Measurements from ENCODE around the gene EFNA5. TPM values are rescaled to one million over a fixed set of nuclear protein-coding genes. Genes with fewer than 3 reads are reported as not detected.

Gene EFNA5
- total RNA-seq, 1 experiment from 2014 or later, result 42.7 TPM

GRCh38 chr5:107504424-107504823 lies 166.3 kb downstream of the EFNA5 start:
- no peaks in the 10 kb centered on the region for H3K4me1 ChIP-seq (replicated peaks; ENCODE audit: insufficient read depth)
- BruUV-seq (replicated peaks), result no TSS peak
- no peak overlapping the region for H3K27ac ChIP-seq
- no peaks in the 10 kb centered on the region for H3K27me3 ChIP-seq (ENCODE audit: insufficient read depth, low read depth)
- ChIA-PET POLR2A (ENCODE audit: unreplicated experiment) (interaction anchor here (0.5 to 0.6 kb wide), 3 partner anchors 28 to 457 kb away, joined by 3 to 18 read pairs (median 3); no protein-coding TSS in a partner anchor), CTCF (no interaction called here)
- H3K4me3 ChIP-seq, result no peak overlapping the region
- 0 out of 2 replicates have a peak, but pooled peaks cover 6% of the 10 kb centered on the region for H4K20me1 ChIP-seq (ENCODE audit: insufficient read depth)
- no peaks in the 10 kb centered on the region for H3F3A ChIP-seq (ENCODE audit: insufficient read depth, low read depth)
- peaks cover 7% of the 10 kb centered on the region; the same call in 1 of the 2 replicates for H3K36me3 ChIP-seq (ENCODE audit: low read depth)
- no peaks in the 10 kb centered on the region for H3K9me3 ChIP-seq (ENCODE audit: insufficient read depth, low read depth)
- DNase-seq, result no peak
- peaks cover 87% of the 10 kb centered on the region for H3K79me2 ChIP-seq (ENCODE audit: low read depth)
- intact Hi-C loops (cut with micrococcal nuclease; ENCODE audit: unreplicated experiment), result no loop called here
- H2AFZ ChIP-seq, result no peak overlapping the region
- no peak overlapping the region for H3K4me2 ChIP-seq
- no peaks in the 10 kb centered on the region for H3K9me2 ChIP-seq (ENCODE audit: insufficient read depth)
- TF ChIP-seq EZH2 (IDR thresholded peaks at IDR 0.05; ENCODE audit: low read depth) (no peak), CTCF (conservative IDR thresholded peaks at IDR 0.05) (no peak)

- intact Hi-C loops (cut with micrococcal nuclease; ENCODE audit: unreplicated experiment), result no loop called here
- no peaks in the 10 kb centered on the region for H3F3A ChIP-seq (ENCODE audit: insufficient read depth, low read depth)
- H3K9me2 ChIP-seq (ENCODE audit: insufficient read depth), result no peaks in the 10 kb centered on the region
- H3K4me2 ChIP-seq, result no peak overlapping the region
- peaks cover 7% of the 10 kb centered on the region; the same call in 1 of the 2 replicates for H3K36me3 ChIP-seq (ENCODE audit: low read depth)
- no peaks in the 10 kb centered on the region for H3K9me3 ChIP-seq (ENCODE audit: insufficient read depth, low read depth)
- H3K79me2 ChIP-seq (ENCODE audit: low read depth), result peaks cover 89% of the 10 kb centered on the region
- ChIA-PET POLR2A (ENCODE audit: unreplicated experiment) (no interaction called here), CTCF (no interaction called here)
- no TSS peak for BruUV-seq (replicated peaks)
- H3K4me3 ChIP-seq, result no peak overlapping the region
- no peak for TF ChIP-seq CTCF (conservative IDR thresholded peaks at IDR 0.05)
- no peak for TF ChIP-seq EZH2 (IDR thresholded peaks at IDR 0.05; ENCODE audit: low read depth)
- no peak for DNase-seq
- 0 out of 2 replicates have a peak, but pooled peaks cover 10% of the 10 kb centered on the region for H4K20me1 ChIP-seq (ENCODE audit: insufficient read depth)
- no peak overlapping the region for H2AFZ ChIP-seq
- H3K4me1 ChIP-seq (replicated peaks; ENCODE audit: insufficient read depth), result no peaks in the 10 kb centered on the region
- H3K27ac ChIP-seq, result no peak overlapping the region
- no peaks in the 10 kb centered on the region for H3K27me3 ChIP-seq (ENCODE audit: insufficient read depth, low read depth)
These were observed 168.1 kb downstream of the EFNA5 start for GRCh38 chr5:107502676-107503060.

GRCh38 chr5:107501965-107502675 lies 168.6 kb downstream of the EFNA5 start:
- H3K4me3 ChIP-seq, result no peak overlapping the region
- DNase-seq, result no peak
- H3K79me2 ChIP-seq (ENCODE audit: low read depth), result peaks cover 90% of the 10 kb centered on the region
- no peaks in the 10 kb centered on the region for H3F3A ChIP-seq (ENCODE audit: insufficient read depth, low read depth)
- peaks cover 7% of the 10 kb centered on the region; the same call in 1 of the 2 replicates for H3K36me3 ChIP-seq (ENCODE audit: low read depth)
- H3K4me1 ChIP-seq (replicated peaks; ENCODE audit: insufficient read depth), result no peaks in the 10 kb centered on the region
- H2AFZ ChIP-seq, result no peak overlapping the region
- no peaks in the 10 kb centered on the region for H3K9me3 ChIP-seq (ENCODE audit: insufficient read depth, low read depth)
- H3K4me2 ChIP-seq, result no peak overlapping the region
- ChIA-PET CTCF (no interaction called here), POLR2A (ENCODE audit: unreplicated experiment) (no interaction called here)
- no peaks in the 10 kb centered on the region for H3K27me3 ChIP-seq (ENCODE audit: insufficient read depth, low read depth)
- H3K9me2 ChIP-seq (ENCODE audit: insufficient read depth), result no peaks in the 10 kb centered on the region
- intact Hi-C loops (cut with micrococcal nuclease; ENCODE audit: unreplicated experiment), result no loop called here
- no peak overlapping the region for H3K27ac ChIP-seq
- 0 out of 2 replicates have a peak, but pooled peaks cover 10% of the 10 kb centered on the region for H4K20me1 ChIP-seq (ENCODE audit: insufficient read depth)
- no TSS peak for BruUV-seq (replicated peaks)
- TF ChIP-seq CTCF (conservative IDR thresholded peaks at IDR 0.05) (no peak), EZH2 (IDR thresholded peaks at IDR 0.05; ENCODE audit: low read depth) (no peak)

Data from PC-9 (cell line).